ENCODE measurements around the gene LAP3.
"Not testable (repeated sequence)": the region's sequence is repeated elsewhere in the genome, so short reads cannot be mapped to it uniquely, and the experiment has no call there.

Gene LAP3

DNA sequence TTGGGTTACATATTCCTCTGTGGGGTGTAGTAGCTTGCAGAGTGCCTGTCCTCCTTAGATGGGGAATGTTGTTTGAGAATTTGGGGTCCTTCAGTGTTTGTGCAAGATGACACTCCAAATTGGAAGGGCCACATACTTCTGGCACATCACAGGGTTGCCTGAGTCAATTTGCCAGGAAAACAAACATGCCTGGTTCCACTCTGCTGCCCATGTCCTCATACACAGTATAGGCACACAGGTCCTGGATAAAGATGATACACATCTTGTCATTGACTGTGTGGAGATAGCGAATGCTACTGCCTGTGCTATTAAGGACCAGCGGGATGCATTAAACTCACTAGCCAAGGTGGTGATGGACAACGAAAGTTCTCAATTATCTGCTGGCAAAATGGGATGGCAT lies 11.2 kb upstream of the LAP3 start:
- no peak for DNase-seq

- no peak for DNase-seq
Observed at GRCh38 chr4:17567271-17567670, 9.7 kb upstream of the LAP3 start.

GRCh38 chr4:17574206-17574605 lies 2.8 kb upstream of the LAP3 start:
- DNase-seq: no peak

DNA sequence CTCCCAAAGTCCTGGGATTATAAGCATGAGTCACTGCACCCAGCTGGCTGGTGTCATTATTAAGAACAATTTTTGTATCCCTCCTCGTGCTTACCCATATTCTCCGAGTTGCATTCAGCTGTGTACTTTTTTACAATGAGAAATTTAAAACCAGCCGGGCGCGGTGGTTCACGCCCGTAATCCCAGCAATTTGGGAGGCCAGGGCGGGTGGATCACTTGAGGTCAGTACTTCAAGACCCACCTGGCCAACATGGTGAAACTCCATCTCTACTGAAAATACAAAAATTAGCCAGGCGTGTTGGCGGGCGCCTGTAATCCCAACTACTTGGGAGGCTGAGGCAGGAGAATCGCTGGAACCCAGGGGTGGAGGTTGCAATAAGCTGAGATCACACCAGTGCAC lies 1.8 kb upstream of the LAP3 start:
- not testable (repeated sequence) for DNase-seq

DNA sequence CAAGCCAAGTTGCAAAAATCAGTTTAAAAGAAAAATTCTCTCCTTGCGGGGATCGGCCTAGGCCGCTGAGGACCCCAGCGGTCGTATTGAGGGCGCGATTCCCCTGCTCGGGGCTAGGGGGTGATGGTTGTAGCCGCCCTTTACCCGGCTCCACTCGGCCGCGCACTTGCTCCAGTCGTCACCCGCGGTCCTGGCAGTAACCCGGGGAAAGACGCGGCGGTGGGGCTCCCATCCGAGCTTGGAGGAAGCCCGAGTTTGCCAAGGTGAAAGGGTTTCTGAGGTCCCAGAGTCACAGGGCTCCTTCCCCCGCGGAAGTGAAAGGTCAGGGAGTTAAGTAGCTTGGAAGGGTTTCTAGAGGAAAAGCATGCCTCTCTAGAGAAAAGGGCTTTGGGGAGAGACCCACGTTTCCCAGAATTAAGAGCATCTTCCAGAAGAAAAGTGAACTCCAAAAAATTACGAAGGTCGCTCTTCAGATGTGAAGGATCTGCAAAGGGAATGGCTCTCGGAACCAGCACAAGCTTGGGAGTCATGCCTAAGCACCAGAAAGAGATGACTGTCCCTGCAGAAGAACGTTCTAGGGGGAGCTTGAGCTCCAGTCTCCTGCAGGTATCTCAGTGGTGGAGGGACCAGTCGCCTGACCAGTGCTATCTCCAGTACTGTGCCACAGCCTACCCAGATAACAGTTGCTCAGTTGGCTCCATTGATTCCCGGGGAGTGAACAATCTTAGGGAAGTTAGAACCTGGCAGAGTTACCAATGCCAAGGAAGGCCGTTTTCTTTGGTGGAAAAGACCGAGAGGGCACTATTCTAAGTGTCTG lies 875 bp downstream of the LAP3 start:
- no peak for DNase-seq

- peak; percentile 17 for DNase-seq
Observed at GRCh38 chr4:17578482-17578891, 1.5 kb downstream of the LAP3 start.

- no peak for DNase-seq
Observed at GRCh38 chr4:17580969-17581368, 4.0 kb downstream of the LAP3 start.

GRCh38 chr4:17583276-17583675 lies 6.3 kb downstream of the LAP3 start:
- DNase-seq: no peak

GRCh38 chr4:17583941-17584340 lies 6.9 kb downstream of the LAP3 start:
- no peak for DNase-seq

DNA sequence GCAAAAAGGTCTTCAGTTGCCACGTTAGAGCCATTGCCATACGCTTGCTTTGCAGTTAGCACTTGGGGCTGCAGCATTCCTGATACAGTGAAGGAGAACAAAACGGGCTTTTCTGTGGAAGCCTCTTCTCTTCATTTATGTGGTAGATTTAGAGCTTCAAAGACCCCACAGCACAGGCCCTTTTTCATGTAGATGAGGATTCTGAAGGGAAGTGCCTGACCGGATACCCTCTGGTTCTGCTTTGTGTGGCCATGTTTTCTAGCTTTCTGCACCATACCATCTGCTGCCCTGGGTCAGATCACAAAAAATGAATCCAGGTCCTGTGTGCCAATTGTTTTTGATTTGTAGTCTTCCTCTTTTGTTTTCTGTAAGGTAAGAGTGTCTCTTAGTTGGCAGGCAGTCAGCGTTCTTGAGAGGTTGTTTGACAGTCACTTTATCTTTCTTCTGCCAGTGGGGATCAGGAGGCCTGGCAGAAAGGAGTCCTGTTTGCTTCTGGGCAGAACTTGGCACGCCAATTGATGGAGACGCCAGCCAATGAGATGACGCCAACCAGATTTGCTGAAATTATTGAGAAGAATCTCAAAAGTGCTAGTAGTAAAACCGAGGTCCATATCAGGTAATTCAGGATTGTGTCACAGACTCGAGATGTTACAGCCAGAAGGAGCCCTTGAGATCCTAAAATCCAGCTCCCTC lies 7.7 kb downstream of the LAP3 start:
- DNase-seq: no peak

DNA sequence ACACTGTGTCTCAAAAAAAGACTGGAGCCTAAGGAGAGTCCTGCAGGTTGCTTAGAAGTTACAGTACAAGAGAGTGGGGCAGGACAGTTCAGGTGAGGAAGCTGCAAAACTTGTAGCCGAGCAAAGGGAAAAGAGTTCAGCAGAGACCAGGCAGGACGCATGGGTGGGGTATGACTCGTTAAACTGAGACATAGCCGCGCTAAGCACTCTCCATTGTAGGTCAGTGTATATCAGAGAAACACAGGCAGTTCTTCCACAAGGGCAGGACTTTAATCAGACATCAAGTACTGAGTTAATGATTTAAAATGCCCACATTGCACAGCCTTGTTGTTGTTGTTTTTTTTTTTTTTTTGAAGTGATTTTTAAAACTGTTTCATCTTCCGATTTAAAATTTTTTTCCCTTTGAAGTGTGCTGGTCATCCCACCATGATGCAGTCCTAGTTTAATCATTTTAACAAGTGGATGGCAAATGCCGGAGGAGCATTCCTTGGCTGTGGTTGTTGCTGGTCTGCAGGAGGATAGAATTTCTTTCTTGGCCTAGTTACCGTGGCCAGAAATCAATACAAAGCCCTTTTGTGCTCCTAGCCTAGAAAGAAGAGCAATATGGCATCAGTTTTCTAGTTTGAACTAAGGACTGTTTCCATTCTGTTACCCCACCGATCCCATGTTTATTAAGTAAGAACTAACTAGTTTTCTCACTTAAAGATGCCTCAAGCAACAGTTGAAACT lies 10.3 kb downstream of the LAP3 start:
- no peak for DNase-seq

DNA sequence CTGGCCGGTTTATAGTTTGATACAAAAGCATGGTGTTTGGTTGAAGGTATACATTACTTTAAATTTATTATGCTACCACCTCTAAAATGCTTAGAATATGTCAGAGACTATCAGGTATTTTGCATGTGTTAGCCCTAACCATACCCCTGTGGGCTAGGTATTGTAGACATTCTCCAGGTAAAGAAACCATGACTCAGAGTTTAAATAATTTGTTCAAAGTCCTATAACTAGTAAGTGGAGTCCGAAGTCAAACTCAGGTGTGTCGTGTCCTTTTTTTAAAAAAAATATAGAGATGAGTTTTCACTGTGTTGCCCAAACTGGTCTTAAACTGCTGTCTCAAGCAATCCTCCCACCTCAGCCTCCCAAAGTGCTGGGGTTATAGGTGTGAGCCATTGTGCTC lies 12.4 kb downstream of the LAP3 start:
- no peak for DNase-seq

- peak; percentile 28 for DNase-seq
Observed at GRCh38 chr4:17595471-17596005, 18.5 kb downstream of the LAP3 start.

DNA sequence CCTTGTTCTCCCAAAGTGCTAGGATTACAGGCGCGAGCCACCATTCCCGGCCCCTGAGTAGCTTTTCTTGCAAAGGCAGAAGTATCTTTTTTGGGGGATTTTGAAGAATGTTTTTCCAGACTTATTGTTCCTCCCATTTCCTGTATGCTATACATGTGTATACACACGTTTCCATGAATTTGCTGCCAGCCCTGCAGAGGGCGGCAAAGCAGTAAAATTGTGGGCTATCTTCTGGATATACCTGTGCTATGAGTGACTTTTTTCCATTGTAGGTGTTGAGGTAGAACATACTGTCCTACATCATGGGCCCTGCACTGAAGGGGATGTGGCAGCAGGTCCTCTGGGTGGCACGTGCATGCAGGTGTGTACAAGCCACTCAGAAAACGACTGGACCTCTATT lies 20.5 kb downstream of the LAP3 start:
- no peak for DNase-seq

DNA sequence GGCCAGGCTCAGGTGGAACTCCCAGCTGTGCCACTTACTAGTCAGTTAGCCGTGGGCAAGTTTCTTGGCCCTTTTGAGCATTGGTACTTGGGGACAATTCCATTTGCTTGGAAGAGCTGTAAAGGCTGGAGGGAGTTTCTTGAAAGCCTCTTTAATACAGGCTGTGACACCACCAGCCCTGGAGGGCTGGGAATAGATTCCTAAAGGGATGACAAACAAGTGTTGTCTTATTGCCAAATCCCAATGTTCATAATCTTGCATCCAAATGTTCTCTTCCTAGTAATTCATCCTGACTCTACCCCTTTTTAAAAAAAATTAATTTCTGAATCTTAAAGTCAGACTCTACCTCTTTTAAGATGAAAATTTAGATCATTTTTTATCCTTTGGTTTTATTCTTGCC lies 22.8 kb downstream of the LAP3 start:
- DNase-seq: no peak

DNA sequence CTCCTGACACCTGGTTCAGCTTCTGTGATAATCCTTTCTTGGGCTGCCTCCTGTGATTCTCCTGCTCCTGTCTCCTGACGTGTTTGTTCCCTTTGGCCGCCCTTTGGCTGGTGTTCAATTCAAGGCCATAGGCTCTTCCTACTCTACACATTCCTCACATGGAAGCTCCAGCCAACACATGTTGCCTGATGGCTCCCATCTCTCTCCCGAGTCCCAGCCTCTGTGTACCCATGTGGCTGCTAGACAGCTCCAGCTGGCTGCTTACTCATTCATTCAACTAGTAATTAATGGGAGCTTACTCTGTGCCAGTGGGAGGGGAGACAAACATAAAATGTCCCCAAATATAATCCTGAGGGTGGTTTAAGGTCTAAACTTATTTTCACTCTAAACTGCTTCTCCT lies 28.2 kb downstream of the LAP3 start:
- DNase-seq: no peak

DNA sequence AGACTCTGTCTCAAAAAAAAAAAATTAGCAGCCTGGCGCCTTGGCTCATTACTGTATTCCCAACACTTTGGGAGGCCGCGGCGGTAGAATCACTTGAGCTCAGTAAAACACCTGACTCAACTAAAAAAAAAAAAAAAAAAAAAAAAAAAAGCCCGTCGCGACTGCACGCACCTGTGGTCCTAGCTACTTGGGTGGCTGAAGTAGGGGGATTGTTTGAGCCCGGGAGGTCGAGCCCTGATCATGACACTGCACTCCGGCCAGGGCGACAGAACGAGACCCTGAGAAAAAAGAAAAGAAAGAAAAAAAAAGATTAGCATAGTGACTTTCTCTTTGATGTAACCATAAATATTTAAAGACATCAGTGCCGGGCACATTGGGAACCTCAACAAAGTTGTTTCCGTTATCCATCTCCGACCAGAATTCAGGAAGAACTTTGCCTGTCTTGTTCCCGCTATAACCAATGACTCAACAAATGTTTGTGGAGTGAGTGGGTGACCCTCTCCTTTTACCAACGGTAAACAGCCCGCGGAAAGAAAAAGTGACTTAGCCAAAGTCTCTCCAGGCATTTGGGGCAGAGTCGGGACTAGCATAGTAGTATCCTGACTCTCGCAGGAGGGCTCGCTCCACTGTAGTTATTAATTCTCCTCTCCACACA lies 36.9 kb downstream of the LAP3 start:
- no peak for DNase-seq

DNA sequence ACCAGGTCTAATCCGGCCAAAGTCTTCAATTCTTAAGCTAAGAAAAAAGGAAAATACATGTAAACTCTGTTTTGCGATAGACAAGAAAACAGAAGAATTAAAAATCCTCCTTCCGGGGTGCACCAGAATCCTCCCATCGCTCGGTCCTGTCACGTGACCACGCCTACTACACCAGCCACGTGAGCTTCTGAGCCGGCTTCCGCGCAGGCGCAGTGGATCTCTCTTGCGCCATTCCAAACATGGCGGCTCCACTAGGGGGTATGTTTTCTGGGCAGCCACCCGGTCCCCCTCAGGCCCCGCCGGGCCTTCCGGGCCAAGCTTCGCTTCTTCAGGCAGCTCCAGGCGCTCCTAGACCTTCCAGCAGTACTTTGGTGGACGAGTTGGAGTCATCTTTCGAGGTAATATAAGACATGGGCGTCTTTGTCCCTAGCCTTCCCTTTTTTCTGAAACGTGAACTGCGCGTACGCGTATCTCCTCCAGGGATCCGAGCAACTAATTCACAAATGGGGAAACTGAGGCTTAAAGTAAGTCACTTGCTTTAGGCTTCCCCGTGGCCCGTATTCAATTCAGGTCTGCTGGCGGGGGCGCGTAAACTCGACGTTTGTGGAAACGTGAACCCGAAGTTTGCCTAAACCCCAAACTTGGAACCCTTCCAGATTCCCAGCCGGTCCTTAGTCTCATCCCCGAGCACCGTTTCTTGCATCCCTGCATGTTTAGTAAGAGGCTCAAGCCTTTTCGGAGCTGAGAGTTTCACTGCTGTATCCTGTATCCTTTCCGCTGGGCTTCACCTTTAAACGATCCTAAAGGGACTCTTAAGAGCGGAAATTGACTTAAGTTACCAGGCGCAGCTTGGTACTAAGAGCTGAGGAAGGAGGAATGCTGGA lies 37.7 kb downstream of the LAP3 start, which contains the start of gene MED28:
TSS of gene MED28 (plus strand) at position 226 of the 884 bp plus-strand sequence. CDS start at position 240, 14 bp downstream.
- peak; percentile 95 for DNase-seq

DNA sequence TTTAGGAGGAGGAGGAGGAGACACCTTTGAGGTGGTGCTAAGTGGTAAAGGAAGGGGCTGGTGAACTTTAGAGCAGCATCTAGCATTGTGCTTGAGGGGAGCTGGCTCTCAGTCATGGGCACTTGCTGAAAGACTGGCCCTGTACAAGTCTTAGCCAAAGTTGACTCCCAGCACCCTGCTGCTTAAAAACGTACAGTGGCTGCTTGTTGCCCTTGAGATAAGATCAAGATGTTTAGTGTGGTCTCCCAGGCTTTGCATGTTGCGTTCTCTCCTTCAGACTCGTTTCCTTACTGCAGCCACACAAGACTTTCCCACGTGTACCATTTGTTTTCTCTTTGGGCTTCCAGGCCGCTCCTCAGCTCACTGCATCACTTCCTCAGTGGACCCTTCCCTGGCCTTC lies 39.3 kb downstream of the LAP3 start:
- no peak for DNase-seq

DNA sequence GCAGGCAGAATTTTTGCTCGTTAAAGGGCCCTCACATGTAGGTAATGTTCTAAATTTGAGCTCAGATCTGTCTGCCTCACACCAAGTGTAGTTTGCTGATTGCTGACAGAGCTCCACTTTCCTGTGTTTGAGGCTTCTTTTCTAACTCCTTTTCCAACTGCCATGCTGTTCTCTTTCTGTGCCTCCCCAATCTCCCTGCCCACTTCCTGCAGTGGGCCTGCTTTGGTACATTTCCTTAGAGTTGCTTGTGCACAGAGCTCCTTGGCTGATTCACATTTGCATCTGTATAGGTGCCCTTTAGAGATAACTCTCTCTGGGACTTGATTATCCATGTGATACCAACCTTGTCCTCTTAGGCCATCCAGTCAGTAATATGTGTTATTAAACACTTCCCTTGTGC lies 41.9 kb downstream of the LAP3 start:
- DNase-seq: no peak

DNA sequence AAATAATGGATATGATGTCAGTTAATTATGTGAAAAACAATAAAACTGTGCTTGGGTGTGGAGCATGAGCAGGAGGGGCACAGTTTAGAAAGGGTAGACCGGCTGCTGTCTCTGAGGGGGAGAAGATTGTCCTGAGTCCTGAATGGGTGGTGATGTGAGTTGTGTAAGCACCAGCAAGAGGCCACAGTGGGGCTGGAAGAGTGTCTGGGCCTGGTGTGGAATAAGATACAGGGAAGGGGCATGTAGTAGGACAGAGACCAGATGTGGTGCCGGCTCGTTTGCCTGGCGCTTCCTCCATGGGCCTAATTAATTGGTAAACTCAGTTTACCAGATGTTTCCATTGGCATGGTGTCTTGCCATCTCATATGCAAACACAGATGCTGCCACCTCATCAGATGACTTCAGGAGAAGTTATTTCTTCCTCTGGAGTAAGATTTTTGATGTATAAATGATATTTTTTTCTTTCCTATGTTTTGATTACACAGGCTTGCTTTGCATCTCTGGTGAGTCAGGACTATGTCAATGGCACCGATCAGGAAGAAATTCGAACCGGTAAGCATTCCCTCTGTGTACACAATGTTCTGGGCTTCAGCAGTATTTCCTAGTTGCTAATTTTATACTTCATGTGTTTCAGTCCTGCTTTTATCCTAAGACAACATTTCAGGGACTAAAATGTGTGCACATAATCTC lies 42.6 kb downstream of the LAP3 start:
- no peak for DNase-seq

All from CD4-positive, alpha-beta T cell treated with Interferon gamma for 1 hour (primary cell).